Esophagus muscularis mucosa (tissue), 4 donors: ENCODE data around the gene PTPRN2. TPM values are rescaled to one million over a fixed set of nuclear protein-coding genes. Genes with fewer than 3 reads are reported as not detected.

ENCODE experiments used
- DNase-seq: peaks from one replicate; pipeline ENCODE4 v3.0.0-alpha.2; 2017; ENCODE audit errors: extremely low spot score
- H3K27ac ChIP-seq, 4 donors: fragments of 200-600 bp; sonication (generic); replicated peaks in 1 of 4; 1 replicate in 3 of 4; 2 replicates in 1 of 4; pipeline ENCODE4 v1.5.1; 2016 to 2019; ENCODE audit warnings: mild to moderate bottlenecking in 1 of 4
- H3K27me3 ChIP-seq, 4 donors: fragments of 200-600 bp; sonication (generic); one replicate each; pipeline versions ENCODE4 v1.5.1 to v1.6.0; 2016 to 2019
- H3K36me3 ChIP-seq, 4 donors: fragments of 200-600 bp; sonication (generic); one replicate each; pipeline ENCODE4 v1.5.1; 2016 to 2019
- H3K4me1 ChIP-seq, 4 donors: fragments of 200-600 bp; sonication (generic); one replicate each; pipeline ENCODE4 v1.5.1; 2016 to 2019
- H3K4me3 ChIP-seq, 4 donors: fragments of 200-600 bp; sonication (generic); 1 replicate in 2 of 4; 2 replicates in 2 of 4; pipeline ENCODE4 v1.5.1; 2016 to 2019; ENCODE audit warnings: mild to moderate bottlenecking in 4 of 4, moderate library complexity in 1 of 4
- H3K9me3 ChIP-seq, 4 donors: fragments of 200-600 bp; sonication (generic); 1 replicate in 3 of 4; 2 replicates in 1 of 4; pipeline ENCODE4 v1.5.1; 2016 to 2019
- EP300 ChIP-seq: sonication (generic); formaldehyde crosslinking; IDR thresholded peaks from one replicate; pipeline ENCODE4 v1.6.1; 2017; ENCODE audit warnings: antibody characterized with exemption
- POLR2A ChIP-seq: fragments of 450-650 bp; IDR thresholded peaks from one replicate; pipeline ENCODE4 v1.6.1; 2017; ENCODE audit warnings: antibody characterized with exemption, moderate library complexity, mild to moderate bottlenecking, low read depth
- POLR2AphosphoS5 ChIP-seq, 2 donors: sonication (generic); formaldehyde crosslinking; IDR thresholded peaks; one replicate each; pipeline ENCODE4 v1.6.1; 2017; ENCODE audit warnings: antibody characterized with exemption in 2 of 2
- WGBS: methylation state at CpG from one replicate; pipeline ENCODE4 v1.1.5; 2018; 5-methylcytosine and 5-hydroxymethylcytosine counted together
- intact Hi-C: fragments of 100-400 bp; cut with DNase I; formaldehyde crosslinking; loops from one replicate; pipeline ENCODE4 v1.15.1; 2023
- total RNA-seq, 4 donors: library from RNA; depleted of rRNA; stranded (reverse); fragments of >200 nt; gene quantifications; one replicate each; pipeline versions ENCODE4 v1.1.0 to v1.2.1, GENCODE V29; 2016
- TF ChIP-seq, protein P1 (sequence below), 3 experiments: fragments of 200-600 bp in 2 of 3; fragments of 450-650 bp in 1 of 3; sonication (generic) in 2 of 3; IDR thresholded peaks; one replicate each; pipeline ENCODE4 v1.5.1; 2017 to 2019; ENCODE audit warnings: antibody characterized with exemption in 3 of 3, mild to moderate bottlenecking in 2 of 3, moderate library complexity in 1 of 3

The PTPRN2 gene
- total RNA-seq, 4 donors from 2014 or later = 2.1 to 3.1 (median 3.1) TPM

- 58% methylated on average over 8 of the region's 8 CpGs for WGBS
- no peak for DNase-seq
Measured at GRCh38 chr7:158096582-158096981, 491.0 kb downstream of the PTPRN2 start.

GRCh38 chr7:158094671-158095226, 492.9 kb downstream of the PTPRN2 start:
- H3K27me3 ChIP-seq = no peaks in the 10 kb centered on the region
- intact Hi-C loops = no loop called here
- no peak for DNase-seq
- WGBS = 74% methylated on average over 11 of the region's 12 CpGs
- TF ChIP-seq POLR2AphosphoS5 (IDR thresholded peaks at IDR 0.05) = no peak
- TF ChIP-seq EP300 = no peak
- no peak for TF ChIP-seq POLR2A
- TF ChIP-seq, protein P1, sequence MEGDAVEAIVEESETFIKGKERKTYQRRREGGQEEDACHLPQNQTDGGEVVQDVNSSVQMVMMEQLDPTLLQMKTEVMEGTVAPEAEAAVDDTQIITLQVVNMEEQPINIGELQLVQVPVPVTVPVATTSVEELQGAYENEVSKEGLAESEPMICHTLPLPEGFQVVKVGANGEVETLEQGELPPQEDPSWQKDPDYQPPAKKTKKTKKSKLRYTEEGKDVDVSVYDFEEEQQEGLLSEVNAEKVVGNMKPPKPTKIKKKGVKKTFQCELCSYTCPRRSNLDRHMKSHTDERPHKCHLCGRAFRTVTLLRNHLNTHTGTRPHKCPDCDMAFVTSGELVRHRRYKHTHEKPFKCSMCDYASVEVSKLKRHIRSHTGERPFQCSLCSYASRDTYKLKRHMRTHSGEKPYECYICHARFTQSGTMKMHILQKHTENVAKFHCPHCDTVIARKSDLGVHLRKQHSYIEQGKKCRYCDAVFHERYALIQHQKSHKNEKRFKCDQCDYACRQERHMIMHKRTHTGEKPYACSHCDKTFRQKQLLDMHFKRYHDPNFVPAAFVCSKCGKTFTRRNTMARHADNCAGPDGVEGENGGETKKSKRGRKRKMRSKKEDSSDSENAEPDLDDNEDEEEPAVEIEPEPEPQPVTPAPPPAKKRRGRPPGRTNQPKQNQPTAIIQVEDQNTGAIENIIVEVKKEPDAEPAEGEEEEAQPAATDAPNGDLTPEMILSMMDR (IDR thresholded peaks at IDR 0.05) = no peak
- H3K4me3 ChIP-seq = no peak overlapping the region
- H3K27ac ChIP-seq = no peak overlapping the region
- H3K36me3 ChIP-seq = no peaks in the 10 kb centered on the region
- H3K4me1 ChIP-seq = no peaks in the 10 kb centered on the region
- no peaks in the 10 kb centered on the region for H3K9me3 ChIP-seq

More at GRCh38 chr7:158096582-158096981, 491.0 kb downstream of the PTPRN2 start:
- TF ChIP-seq, protein P1 (IDR thresholded peaks at IDR 0.05) = no peak
- TF ChIP-seq POLR2AphosphoS5 (IDR thresholded peaks at IDR 0.05) (no peak), POLR2A (no peak), EP300 (no peak)
- H3K4me1 ChIP-seq = no peaks in the 10 kb centered on the region
- intact Hi-C loops = no loop called here
- H3K36me3 ChIP-seq = no peaks in the 10 kb centered on the region
- H3K27ac ChIP-seq = no peak overlapping the region
- peaks cover 0 to under 1% (median 0%) of the 10 kb centered on the region in 4 donors for H3K9me3 ChIP-seq
- H3K4me3 ChIP-seq = no peak overlapping the region
- peaks cover 0 to 3% (median 0%) of the 10 kb centered on the region in 4 donors for H3K27me3 ChIP-seq

GRCh38 chr7:158094046-158094445, 493.6 kb downstream of the PTPRN2 start:
- H3K4me3 ChIP-seq = no peak overlapping the region
- no peaks in the 10 kb centered on the region for H3K4me1 ChIP-seq
- no peaks in the 10 kb centered on the region for H3K9me3 ChIP-seq
- H3K27ac ChIP-seq = no peak overlapping the region
- no peaks in the 10 kb centered on the region for H3K36me3 ChIP-seq
- WGBS = 83% methylated on average over 10 of the region's 10 CpGs
- H3K27me3 ChIP-seq = no peaks in the 10 kb centered on the region
- intact Hi-C loops = no loop called here
- no peak for DNase-seq
- TF ChIP-seq, protein P1 (IDR thresholded peaks at IDR 0.05) = no peak
- TF ChIP-seq EP300 (no peak), POLR2A (no peak), POLR2AphosphoS5 (IDR thresholded peaks at IDR 0.05) (no peak)

DNA sequence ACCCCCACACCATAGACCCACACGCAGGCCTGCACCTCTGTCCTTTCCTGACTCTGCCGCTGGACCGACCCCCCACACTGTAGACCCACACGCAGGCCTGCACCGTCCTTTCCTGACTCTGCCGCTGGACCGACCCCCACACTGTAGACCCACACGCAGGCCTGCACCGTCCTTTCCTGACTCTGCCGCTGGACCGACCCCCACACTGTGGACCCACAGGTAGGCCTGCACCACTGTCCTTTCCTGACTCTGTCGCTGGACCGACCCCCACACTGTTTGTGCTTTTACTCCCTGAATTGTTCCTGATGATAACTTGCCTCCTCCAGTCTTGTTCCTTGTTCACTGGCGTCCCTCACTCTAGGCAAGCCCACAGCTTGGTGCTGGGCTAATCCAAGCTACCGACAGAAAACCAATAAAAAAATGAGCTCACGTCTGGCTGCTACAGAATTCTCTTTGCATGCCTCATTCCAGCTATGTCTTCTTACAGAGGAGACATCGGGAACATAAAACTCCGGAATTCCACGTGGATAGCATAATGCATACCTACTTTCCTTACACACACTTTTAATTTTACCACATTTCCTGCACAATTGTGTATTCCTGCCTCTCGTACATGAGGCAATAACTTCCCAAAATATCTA, 494.3 kb downstream of the PTPRN2 start:
- Histone ChIP-seq H3K36me3 (no peaks in the 10 kb centered on the region), H3K4me1 (no peaks in the 10 kb centered on the region), H3K27me3 (no peaks in the 10 kb centered on the region), H3K9me3 (no peaks in the 10 kb centered on the region), H3K27ac (no peak overlapping the region), H3K4me3 (no peak overlapping the region)
- 89% methylated on average over 19 of the region's 20 CpGs for WGBS
- DNase-seq = no peak
- no peak for TF ChIP-seq EP300
- no peak for TF ChIP-seq POLR2A
- TF ChIP-seq, protein P1 (IDR thresholded peaks at IDR 0.05) = no peak
- TF ChIP-seq POLR2AphosphoS5 (IDR thresholded peaks at IDR 0.05) = no peak
- intact Hi-C loops = no loop called here

DNA sequence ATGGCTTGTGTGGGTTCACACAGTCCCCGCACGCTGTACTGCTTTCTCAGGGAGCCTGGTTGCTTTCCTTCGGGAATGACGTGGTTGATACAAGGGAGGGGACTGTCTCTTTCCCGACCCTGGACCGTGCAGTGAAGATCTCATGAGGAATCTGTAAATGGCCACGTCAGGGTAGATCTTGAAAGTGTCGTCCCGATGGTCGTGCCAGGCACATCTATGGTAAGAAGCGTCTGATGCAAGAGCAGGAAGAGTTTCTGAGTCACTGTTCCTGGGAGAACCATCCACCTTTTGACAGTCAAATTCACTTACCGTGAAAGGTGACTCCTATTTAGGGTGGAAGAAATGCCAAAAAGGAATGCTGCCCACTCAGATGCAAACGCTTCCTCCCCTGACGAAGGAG, 500.4 kb downstream of the PTPRN2 start:
- Histone ChIP-seq H3K4me1 (no peaks in the 10 kb centered on the region), H3K4me3 (no peak overlapping the region), H3K36me3 (no peaks in the 10 kb centered on the region), H3K9me3 (no peaks in the 10 kb centered on the region), H3K27me3 (no peaks in the 10 kb centered on the region), H3K27ac (no peak overlapping the region)
- TF ChIP-seq POLR2A (no peak), EP300 (no peak), POLR2AphosphoS5 (IDR thresholded peaks at IDR 0.05) (no peak)
- 85% methylated on average over 14 of the region's 14 CpGs for WGBS
- no peak for DNase-seq
- intact Hi-C loops = no loop called here
